Measurements from ENCODE around the gene IGSF11.

IGSF11 gene

GRCh38 chr3:118948146-118948545 is 86.5 kb downstream of the IGSF11 start:
- no peak for DNase-seq

- DNase-seq: no peak
Measured at GRCh38 chr3:118946449-118946848, 88.2 kb downstream of the IGSF11 start.

- DNase-seq: no peak
Measured at GRCh38 chr3:118945834-118946233, 88.8 kb downstream of the IGSF11 start.

- DNase-seq: no peak
Measured at GRCh38 chr3:118943597-118943996, 91.0 kb downstream of the IGSF11 start.

- DNase-seq: no peak
Measured at GRCh38 chr3:118942671-118943070, 92.0 kb downstream of the IGSF11 start.

GRCh38 chr3:118942195-118942594 is 92.5 kb downstream of the IGSF11 start:
- no peak for DNase-seq

GRCh38 chr3:118941236-118941635 is 93.4 kb downstream of the IGSF11 start:
- DNase-seq: no peak

- no peak for DNase-seq
Measured at GRCh38 chr3:118938183-118938961, 96.3 kb downstream of the IGSF11 start.

GRCh38 chr3:118936811-118937210 is 97.8 kb downstream of the IGSF11 start:
- DNase-seq: no peak

- DNase-seq: peak in 3 of 14 donors; percentile 1 to 47 (median 31)
Measured at GRCh38 chr3:118932822-118933558, 101.7 kb downstream of the IGSF11 start.

- no peak for DNase-seq
Measured at GRCh38 chr3:118931996-118932395, 102.7 kb downstream of the IGSF11 start.

GRCh38 chr3:118927449-118927848 is 107.2 kb downstream of the IGSF11 start:
- DNase-seq: no peak

GRCh38 chr3:118912188-118912587 is 122.5 kb downstream of the IGSF11 start:
- DNase-seq: no peak

GRCh38 chr3:118910332-118910731 is 124.3 kb downstream of the IGSF11 start:
- no peak for DNase-seq

- no peak for DNase-seq
Measured at GRCh38 chr3:118909763-118910162, 124.9 kb downstream of the IGSF11 start.

GRCh38 chr3:118907909-118908308 is 126.7 kb downstream of the IGSF11 start:
- DNase-seq: no peak

- no peak for DNase-seq
Measured at GRCh38 chr3:118900737-118901525, 133.7 kb downstream of the IGSF11 start.

- no peak for DNase-seq
Measured at GRCh38 chr3:118890206-118890605, 144.4 kb downstream of the IGSF11 start.

GRCh38 chr3:118889691-118890090 is 145.0 kb downstream of the IGSF11 start:
- no peak for DNase-seq

- DNase-seq: no peak
Measured at GRCh38 chr3:118886708-118887107, 147.9 kb downstream of the IGSF11 start.

- DNase-seq: peak in 10 of 14 donors; percentile 10 to 69 (median 41)
Measured at GRCh38 chr3:118884748-118885206, 149.9 kb downstream of the IGSF11 start.

- peak in 12 of 14 donors; percentile 5 to 69 (median 26) for DNase-seq
Measured at GRCh38 chr3:118882353-118882947, 152.2 kb downstream of the IGSF11 start.
